HT-29 (cell line): ENCODE results near the gene FTO. TPM values are rescaled to one million over a fixed set of nuclear protein-coding genes. Genes with fewer than 3 reads are reported as not detected.

ENCODE experiments used
- DNase-seq: peaks from one replicate; pipeline ENCODE4 v3.0.0-alpha.2; 2015; ENCODE audit warnings: low spot score
- total RNA-seq: library from RNA; depleted of rRNA; stranded (reverse); fragments of >200 nt; shearing (Covaris generic); gene quantifications from 2 replicates; pipeline ENCODE4 v1.2.3, GENCODE V29; 2014

The FTO gene
- total RNA-seq, 1 experiment from 2014 or later, result 18.8 TPM

DNA sequence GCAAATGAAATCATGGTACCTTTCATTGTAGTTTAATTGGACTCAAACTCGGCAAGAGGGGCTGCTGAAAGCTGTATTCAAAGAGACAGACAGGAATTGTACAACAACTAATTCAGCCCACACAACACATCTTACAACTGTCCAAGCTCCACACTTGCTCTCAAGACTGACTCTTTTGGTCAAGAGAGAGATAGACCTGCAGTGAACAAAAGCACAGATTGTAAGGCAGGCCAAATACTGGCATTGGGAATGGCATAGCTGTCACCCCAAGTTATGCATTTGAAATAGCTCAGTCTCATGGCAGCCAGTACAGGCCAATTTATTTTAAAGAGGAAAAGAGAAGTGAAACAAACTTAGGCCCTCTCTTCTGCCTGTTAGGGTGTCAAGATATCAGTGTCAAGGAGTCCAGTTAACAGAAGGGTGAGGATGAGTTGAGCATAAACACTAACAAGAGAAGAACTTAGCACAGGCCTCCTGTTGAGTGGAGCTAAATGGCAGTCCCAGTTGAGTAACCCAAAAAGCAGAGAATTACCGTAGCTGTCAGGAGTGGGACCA lies 366.9 kb downstream of the FTO start:
- DNase-seq, result no peak

DNA sequence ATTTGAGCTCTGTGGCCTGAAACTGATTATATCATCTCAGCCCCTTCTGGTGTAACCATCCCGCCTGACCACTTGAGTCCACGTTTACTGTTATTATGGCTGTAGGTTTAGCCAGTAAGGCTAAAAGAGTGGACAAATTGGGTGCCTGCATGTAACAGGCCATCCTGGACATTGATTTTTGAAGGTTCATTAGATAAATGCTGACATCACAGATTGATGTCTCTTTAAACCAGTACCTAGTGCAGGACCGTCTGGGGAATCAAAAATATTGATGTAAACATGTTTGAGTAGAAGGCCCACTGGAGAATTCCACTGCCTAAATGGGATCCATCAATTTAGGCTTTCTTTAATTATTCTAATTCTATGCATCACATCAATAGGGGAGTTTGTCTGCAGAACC lies 367.6 kb downstream of the FTO start:
- no peak for DNase-seq

DNA sequence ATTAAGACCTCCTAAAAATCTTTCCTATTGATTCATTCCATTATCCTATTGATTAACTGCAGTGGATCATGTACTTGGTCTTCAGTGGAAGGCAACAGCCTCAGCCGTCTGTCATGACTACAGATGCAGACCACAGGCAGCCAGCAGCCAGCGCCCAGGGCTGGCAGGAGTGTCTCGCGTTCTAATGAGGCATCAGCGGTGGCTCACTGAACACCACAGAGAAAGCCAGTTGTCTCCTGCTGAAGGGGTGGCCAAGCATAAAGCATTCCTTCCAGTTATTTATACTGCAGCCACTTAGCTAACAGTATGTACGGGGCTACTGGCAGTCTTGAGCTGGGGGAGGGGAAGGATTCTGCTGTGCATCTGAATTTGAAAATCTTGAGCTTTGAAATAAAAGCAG lies 368.3 kb downstream of the FTO start:
- no peak for DNase-seq

DNA sequence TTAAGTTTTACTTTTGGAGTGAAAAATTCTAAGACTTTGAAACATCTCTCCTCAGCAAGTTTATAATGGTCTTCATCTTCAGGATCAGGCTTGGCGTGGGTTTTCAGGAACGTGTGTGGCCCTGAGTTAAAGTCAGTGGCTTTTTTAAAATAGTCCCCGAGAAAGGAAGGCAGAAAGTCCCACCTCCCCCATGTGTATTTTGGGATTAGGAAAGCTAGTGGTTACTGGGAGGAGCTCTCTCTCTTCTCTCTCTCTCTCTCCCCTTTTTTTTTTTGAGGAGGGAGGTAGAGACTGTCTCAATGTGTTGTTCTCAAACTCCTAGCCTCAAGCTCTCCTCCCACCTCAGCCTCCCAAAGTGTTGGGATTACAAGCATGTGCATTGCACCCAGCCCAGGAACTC lies 369.4 kb downstream of the FTO start:
- no peak for DNase-seq

DNA sequence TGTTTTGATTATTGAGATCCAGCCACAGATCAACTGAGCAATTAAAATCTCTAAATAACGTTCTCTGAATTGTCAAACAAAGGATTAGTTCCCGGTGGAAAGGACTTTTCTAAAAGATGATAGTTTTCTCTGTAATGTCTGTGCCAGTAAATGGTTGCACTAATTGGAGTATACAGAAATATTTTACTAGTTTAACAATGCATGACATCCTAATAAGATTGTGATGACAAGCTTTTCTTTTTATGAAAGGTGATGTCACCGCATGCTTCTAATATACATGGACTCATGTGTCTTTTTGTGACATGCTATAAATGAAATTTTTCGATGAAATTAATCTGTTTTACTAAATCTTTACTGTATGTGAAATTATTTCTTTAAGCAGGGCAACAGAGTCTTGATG lies 371.5 kb downstream of the FTO start:
- DNase-seq, result no peak

DNA sequence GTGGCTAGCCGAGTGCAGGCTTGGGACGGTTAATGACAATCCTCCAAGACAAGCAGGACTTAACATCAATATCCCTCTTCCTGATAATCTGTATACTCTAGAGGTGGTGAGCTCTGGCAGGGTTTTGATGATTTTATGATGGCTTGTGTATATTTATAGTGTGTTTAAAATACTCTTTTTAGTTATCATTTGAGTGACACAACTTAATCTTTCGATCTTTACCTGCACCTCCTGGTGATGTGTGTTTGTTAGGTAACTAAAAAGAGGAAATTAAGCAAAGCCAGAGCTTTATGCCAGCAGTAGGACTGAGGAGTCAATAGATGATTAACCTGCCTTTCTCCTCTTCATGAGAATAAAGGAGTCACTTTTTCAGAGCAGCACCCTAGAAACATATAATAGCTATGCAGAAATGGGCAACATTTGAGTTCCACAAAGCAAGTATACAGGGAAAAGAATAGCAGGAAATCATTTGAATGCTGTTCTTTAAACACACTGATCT lies 372.1 kb downstream of the FTO start:
- no peak for DNase-seq

DNA sequence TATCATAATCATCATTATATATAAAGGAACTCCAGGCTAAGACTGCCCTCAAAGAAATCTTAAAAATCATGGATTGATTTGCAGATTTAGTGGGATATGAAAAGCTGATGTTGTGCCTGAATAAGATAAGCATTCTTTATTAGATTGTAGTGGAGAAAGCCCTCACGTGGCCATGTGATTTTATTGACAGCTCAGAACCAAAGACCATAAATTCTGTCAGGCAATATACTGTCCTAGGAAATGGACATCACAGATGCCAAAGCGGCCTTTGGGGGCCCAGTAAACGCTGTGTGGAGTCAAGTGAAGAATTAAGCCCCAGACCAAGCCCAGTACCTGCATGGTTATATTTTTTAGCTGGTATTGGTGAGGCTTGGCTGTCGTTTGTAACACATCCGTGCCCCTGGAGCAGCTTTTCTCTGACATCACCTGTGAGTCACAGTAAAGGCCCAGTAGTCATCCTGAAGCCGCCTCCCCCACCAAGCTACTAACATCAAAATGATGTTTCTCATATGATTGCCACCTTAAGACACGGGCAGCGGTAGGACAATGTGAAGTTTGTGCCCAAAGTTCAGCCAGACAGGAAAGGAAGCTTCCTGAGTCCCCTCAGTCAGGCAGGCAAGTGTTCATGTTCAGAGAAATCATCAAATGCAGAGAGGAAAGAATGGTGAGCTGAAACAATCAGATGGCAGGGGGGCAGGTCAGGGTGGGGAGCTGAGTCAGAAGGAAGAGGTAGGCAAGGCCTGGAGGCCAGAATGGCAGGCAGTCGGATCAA lies 373.3 kb downstream of the FTO start:
- DNase-seq, result no peak

DNA sequence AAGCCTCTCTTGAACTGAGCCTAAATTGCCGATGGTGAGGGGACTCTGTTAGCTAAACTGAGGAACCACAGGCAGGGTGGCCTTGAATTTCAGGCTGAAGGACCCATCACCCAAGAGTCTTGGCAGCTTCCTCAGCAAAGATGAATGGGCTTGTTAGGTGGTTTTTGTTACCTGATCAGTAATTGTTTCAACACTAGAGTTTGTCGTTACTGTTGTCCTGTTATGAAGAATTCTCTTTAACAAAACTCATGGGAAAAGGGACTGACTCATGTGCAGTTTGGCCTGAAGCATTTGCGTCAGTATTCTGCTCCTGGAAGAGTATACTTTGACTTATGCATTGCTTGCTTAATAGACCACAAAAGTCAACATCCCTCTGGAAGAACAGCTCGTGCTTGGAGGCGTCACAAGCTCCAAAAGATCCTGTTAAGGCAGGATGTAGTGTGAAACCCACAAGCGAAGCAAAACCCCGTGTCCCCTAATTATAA lies 376.6 kb downstream of the FTO start:
- no peak for DNase-seq

DNA sequence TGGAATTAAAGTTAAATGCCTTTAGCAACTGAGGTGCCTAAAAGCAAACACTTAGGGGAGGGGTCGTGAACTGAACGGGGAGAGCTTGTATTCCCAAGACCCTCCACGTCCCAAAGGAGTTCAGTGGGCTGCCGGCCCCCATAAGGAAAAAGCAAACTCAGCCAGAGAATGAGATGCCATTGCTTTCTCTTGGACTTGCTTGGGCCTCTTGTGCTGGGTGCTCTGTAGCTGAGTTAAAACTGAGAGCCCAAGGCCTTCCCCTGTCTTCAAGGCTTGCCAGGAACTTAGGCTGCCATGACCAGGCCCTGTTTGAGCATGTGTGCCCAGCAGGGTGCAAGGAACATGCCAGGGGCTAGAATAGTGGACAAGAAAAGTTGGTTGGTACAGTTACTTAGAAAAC lies 382.8 kb downstream of the FTO start:
- DNase-seq, result no peak

DNA sequence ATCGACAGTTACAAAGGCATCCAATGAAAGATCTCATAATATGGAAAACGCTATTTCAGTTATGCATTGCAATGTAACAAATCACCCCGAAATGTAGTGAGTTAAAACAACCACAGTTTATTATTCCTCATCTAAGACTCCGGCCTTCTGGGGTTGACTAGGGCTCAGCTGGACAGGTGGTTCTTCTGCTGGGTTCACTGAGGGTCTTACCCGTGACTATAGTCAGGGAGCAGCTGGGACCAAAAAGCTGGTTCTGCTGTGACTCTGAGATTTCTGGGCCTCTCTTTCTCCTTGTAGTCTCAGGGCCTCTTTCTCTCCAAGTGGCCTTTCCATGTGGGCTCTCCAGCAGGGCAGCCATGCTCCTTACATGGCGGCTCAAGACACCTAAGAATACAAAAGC lies 386.6 kb downstream of the FTO start:
- DNase-seq, result no peak

DNA sequence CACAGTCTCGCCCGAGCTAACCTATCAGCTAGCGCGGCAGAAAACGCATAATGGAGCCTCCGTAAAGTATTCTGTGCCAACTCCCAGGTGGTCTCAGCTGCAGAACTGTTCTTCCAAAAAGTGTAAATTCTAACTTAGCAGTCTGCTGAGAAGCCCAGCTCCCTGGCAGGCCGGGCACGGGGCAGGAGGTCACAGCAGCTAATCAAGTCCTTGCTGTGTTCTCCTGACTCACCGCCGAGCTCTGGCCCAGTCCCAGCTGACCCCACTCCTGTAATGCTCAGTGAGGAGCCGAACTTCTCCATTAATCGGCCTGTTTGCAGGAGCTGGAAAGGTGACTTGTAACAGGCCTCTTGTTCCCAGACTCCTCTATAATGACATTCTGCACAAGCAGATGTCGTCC lies 389.3 kb downstream of the FTO start:
- DNase-seq, result no peak

DNA sequence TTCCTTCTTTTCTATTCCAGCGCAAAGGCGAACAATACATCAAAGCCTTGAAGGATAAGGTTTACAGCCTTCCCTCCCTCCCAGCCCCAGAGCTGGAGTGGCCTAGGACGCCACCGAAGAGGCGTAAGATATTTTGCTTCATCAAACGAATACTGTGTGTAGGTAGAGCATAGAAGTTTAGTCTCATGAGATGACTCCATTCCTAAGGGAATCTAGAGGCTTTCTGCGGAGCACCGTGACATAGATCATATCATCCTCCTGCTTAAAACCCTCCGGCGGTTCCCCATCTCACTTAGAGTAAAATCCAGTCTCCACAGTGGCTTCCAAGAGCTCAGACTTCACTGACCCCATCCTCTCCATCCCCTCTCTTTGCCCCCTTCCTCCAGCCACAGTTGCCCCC lies 390.7 kb downstream of the FTO start:
- DNase-seq, result no peak

DNA sequence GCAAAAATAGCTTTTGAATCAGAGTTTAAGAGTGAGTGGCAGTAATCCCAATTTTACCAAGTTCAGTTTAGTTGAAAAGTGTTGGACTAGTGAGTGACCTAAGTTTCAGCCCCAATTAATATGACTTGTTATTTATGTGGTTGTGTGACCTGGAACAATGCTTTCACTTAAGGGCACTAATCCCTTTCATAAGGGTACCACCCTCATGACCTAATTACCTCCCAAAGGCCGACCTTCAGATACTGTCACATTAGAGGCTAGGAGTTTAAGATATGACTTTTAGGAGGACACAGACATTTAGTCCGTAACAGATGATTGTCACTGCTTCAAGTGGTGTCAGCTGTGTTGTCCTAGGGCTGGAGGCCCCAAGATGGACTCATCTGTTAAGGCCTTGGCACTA lies 392.7 kb downstream of the FTO start:
- DNase-seq, result no peak

DNA sequence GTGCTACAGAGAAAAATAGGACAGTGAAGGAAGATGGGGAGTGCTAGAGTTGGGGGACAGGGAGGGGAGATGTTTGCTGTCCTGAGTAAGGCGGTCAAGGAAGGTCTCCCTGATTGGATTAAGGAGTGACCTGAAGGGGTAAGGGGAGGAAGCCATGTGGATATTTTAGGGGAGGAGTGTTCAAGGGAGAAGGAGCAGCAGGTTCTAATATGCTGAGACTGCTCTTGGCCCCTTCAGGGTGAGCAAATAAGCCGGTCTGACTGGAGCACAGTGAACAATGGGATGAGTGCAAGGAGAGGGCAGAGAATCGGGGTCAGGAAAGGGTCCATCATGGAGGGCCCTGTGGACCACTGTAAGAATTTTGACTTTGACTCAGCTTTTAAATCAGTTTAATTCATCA lies 393.8 kb downstream of the FTO start:
- DNase-seq, result no peak

DNA sequence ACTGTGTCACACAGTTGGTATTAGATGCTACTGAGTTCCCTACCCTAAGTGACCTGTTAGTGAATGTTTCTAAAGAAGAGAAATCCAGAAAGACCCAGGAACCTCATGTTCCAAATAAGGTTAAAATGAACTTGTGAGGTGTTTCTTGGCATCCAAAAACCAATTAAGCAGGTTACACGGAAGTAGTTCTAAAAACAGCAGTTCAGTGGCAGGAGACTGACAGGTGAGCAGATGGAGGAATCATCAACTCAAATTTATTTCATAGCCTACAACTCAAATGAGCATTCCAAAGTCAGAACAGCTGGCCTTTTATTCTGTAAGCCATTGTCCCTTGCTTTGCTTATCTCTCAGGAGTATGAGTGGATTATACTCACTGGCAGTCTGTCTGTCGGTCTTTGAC lies 394.3 kb downstream of the FTO start:
- no peak for DNase-seq

DNA sequence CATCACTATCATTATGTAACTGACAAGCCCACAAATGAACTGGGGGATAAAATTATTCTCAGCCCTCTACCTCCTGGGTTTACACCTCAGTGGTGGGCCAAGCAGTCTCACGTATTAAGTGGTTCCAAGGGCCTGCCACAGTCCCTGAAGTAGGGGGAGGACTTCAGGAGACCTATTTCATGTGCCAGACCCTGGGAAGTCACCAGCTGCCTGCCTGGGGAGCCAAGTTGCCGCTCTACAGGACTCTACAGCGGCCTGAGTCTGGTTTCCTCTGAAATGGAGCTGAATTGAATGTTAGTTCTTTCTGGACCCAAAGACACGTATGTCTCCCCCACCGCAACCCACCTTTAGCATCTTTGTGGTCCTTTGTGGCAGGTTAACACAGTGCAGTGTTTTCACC lies 395.7 kb downstream of the FTO start:
- no peak for DNase-seq

DNA sequence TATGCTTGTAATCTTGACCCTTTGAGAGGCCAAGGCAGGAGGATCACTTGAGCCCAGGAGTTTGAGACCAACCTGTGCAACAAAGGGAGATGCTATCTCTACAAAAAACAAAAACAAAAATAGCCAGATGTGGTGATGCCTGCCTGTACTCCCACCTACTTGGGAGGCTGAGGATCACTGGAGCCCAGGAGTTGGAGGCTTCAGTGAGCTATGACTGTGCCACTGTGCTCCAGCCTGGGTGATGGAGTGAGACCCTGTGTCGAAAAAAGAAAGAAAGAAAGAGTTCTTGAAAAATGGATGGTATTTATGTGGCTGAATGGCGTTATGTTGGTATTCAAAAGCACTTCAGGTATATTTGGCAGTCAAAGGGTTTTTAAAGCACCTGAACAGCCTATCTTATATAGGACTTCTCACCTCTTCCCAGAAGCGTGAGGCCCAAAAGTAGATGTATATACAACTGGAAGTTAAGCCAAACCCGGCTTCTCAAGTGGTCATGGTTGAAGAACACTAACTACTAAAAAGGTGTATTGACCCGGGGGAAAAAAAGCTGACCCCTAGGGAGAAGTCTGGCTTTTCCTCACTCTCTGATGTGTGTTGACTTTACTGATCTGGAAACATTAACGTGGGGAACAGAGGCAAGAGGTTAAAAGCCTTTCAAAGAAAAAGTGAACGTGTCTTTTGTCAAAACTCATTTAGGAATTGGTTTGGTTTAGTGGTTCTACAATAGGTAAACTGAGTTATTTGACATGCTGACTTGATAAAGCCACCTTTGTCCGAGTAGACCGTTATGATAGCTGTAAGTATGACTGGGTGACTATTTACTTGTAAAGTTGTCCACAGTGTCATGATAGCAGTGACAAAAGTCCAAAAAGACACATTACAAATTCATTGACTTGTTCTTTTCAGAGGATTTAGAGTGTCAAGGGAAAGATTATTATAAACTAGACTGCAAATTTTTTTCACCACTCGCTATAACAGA lies 399.2 kb downstream of the FTO start:
- DNase-seq, result no peak

DNA sequence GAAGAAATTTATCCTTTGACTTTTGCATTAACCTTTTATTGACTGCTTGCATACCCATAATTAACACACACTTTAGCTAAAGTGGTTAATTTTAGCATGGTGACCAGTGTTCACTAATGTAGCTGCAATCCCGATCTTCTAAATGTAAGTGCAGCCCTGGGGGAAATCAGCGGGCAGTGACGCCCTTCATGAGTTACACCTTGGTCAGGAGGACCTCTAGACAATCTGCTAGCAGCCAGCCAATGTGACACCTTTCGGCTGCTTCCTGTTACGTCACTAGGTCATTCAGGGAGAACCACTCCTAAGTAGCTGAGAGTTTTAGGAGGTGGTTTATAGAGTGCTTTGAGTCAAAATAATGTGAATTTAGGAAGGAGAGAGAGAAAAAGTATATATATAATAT lies 402.1 kb downstream of the FTO start:
- DNase-seq, result no peak

DNA sequence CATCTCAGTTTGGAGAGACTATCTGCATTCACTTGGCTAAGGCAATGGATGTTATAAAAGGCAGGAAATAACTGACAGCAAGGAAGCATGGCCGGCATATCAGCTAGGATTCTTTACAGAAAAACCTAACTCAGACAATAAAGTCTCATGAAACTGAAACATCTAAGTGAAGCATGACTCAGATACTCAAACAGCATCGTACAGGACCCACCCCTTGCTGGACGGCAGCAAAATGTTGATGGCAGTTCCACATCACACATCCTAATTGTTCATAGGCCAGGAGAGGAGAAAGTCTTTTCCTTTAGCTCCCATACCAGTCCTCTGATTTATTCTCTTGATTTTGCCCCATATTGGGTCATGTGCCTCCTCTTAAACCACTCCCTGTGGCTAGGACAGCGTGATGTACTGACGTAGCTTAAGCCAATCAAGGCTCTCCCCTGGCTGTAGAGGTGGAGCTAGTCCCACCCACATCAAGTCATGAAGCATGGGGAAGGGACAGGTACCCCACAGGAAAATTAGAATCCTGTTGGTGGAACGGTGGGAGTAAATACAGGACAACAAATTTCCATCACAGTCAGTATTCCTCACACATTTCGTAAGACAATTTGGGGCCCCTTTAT lies 403.7 kb downstream of the FTO start:
- no peak for DNase-seq

DNA sequence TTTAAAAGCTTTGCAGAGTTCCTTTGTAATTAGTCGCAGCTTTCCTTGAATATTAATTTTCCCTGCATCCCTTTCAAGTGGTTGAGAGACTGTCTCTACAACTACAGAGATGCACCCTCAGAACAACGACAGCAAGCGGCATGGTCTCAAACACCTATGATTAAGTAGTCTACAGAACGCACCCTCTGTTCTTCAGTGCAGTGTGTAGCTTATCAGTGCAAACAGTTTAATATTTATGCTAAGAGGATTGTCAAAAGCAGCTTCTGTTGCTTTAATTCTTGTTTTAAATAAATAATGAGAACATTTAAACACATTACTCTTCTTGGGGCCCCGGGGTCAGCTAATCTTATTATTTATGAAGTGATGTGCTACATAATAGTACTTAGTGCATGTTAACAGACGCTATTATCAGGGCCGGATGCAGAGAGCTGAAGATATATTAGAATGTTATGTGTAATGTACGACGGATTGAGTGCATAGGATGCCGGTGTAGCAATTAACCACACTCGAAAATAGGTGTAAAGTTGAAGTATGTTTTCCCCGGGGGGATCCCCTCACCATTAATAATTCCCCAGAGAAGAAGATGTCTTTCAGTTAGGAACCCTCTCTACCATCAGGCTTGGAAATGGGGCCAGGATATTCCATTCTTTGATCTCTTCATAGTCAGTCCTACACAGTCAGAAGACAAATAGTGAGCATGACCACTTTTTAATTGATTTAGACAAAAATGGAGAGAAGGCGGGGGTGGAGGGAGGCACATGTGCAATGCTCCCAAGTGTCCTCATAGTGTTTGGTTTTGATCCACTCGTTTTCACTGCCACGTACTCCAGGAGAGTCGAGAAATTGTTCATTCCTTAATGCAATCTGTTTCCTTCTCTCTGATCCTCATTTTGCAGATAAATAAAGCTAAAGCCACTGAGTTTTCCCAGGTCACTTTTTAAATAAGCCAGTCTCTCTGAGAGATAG lies 406.3 kb downstream of the FTO start:
- DNase-seq, result no peak
